Panc1 (cell line): Measurements from ENCODE around the gene DNAJA3. TPM values are rescaled to one million over a fixed set of nuclear protein-coding genes. Genes with fewer than 3 reads are reported as not detected.
"Not testable (repeated sequence)": the region's sequence is repeated elsewhere in the genome, so short reads cannot be mapped to it uniquely, and the experiment has no call there.

Experiments
- ATAC-seq: fragments of 200-7000 bp; cut with Tn5 transposase; 2 replicates; pipeline ENCODE4 v1.9.1; 2020; ENCODE audit warnings: mild to moderate bottlenecking, moderate library complexity
- BruUV-seq: library from RNA; stranded (reverse); fragments of 400-500 nt; replicated peaks from 2 replicates; lab custom pipeline; 2021; lab: Mats Ljungman, UMichigan
- CTCF ChIA-PET: fragments of 300-600 bp; sonication (Branson Sonifier 250); formaldehyde crosslinking; loops from one replicate; lab custom pipeline; 2022; ENCODE audit warnings: antibody characterized with exemption; lab: Charles Lee
- POLR2A ChIA-PET: fragments of 300-600 bp; sonication (Branson Sonifier 250); formaldehyde crosslinking; loops from one replicate; lab custom pipeline; 2022; ENCODE audit warnings: antibody characterized with exemption; lab: Charles Lee
- DNase-seq: peaks from one replicate; pipeline ENCODE4 v3.0.0-alpha.2; 2010; ENCODE audit warnings: low read depth, low spot score
- H3K27ac ChIP-seq: 2 replicates; pipeline ENCODE4 v1.5.1; 2011; ENCODE audit warnings: mild to moderate bottlenecking, low read length, inconsistent platforms
- H3K27me3 ChIP-seq: fragments of 200-500 bp; sonication (Bioruptor generic); 2 replicates; pipeline ENCODE4 v1.6.0; 2014; ENCODE audit warnings: low read length, inconsistent platforms; ENCODE audit not compliant: control insufficient read depth, insufficient read depth
- H3K36me3 ChIP-seq: fragments of 200-500 bp; sonication (Bioruptor generic); 2 replicates; pipeline ENCODE4 v1.5.1; 2014; ENCODE audit warnings: inconsistent platforms, mild to moderate bottlenecking, low read length, moderate library complexity; ENCODE audit not compliant: control insufficient read depth, insufficient read depth
- H3K4me1 ChIP-seq: 2 replicates; pipeline ENCODE4 v1.5.1; 2011; ENCODE audit warnings: inconsistent platforms, mild to moderate bottlenecking, low read length, moderate library complexity; ENCODE audit not compliant: control insufficient read depth, insufficient read depth
- H3K4me3 ChIP-seq, 2 experiments: 2 replicates each; pipeline ENCODE4 v1.5.1; 2011 to 2012; ENCODE audit warnings: low read depth in 2 of 2, low read length in 2 of 2, mild to moderate bottlenecking in 2 of 2, inconsistent platforms in 1 of 2, moderate library complexity in 1 of 2
- H3K9me3 ChIP-seq: fragments of 200-500 bp; sonication (Bioruptor generic); 2 replicates; pipeline ENCODE4 v1.5.1; 2014; ENCODE audit warnings: low read depth, mild to moderate bottlenecking, inconsistent platforms, low read length, moderate library complexity; ENCODE audit not compliant: control insufficient read depth, insufficient read depth
- CTCF ChIP-seq: fragments of 450-650 bp; IDR thresholded peaks from 2 replicates; pipeline ENCODE4 v1.5.1; 2017; ENCODE audit warnings: mild to moderate bottlenecking
- POLR2AphosphoS5 ChIP-seq: IDR thresholded peaks from 2 replicates; pipeline ENCODE4 v1.6.1; 2012; ENCODE audit warnings: mild to moderate bottlenecking, low read depth, low read length, moderate library complexity
- SIN3A ChIP-seq: IDR thresholded peaks from 2 replicates; pipeline ENCODE4 v1.6.1; 2012; ENCODE audit warnings: low read depth, mild to moderate bottlenecking, low read length, moderate library complexity, borderline replicate concordance; ENCODE audit not compliant: insufficient read depth
- TCF7L2 ChIP-seq: IDR thresholded peaks from 2 replicates; pipeline ENCODE4 v1.6.1; 2011; ENCODE audit warnings: mild to moderate bottlenecking, low read depth, low read length, inconsistent platforms
- in situ Hi-C: cut with HindIII; loops from 2 replicates; pipeline ENCODE4 v1.10.0; 2016; ENCODE audit warnings: low sequenced_read_pairs, low pct_unique_long_range_greater_than_20kb
- intact Hi-C: fragments of 100-400 bp; cut with micrococcal nuclease; formaldehyde crosslinking; loops from one replicate; pipeline ENCODE4 v1.10.0; 2022; ENCODE audit not compliant: unreplicated experiment
- total RNA-seq: library from RNA; stranded (reverse); gene quantifications from one replicate; pipeline ENCODE4 v1.2.1, GENCODE V29; 2021; ENCODE audit not compliant: unreplicated experiment
- TF ChIP-seq, protein P1 (sequence below), 2 experiments: IDR thresholded peaks; 2 replicates each; pipeline ENCODE4 v1.6.1; 2011 to 2012; ENCODE audit warnings: low read depth in 2 of 2, control low read depth in 1 of 2, low read length in 1 of 2, mild to moderate bottlenecking in 1 of 2, moderate library complexity in 1 of 2; ENCODE audit not compliant: insufficient read depth in 1 of 2

DNAJA3 gene
- total RNA-seq, 1 experiment from 2014 or later = 68.7 TPM

GRCh38 chr16:4393240-4393600, 32.4 kb upstream of the DNAJA3 start:
- Histone ChIP-seq H3K36me3 (no peaks in the 10 kb centered on the region), H3K27ac (peak overlapping the region; percentile 62), H3K9me3 (no peaks in the 10 kb centered on the region), H3K4me1 (peaks cover 14% of the 10 kb centered on the region), H3K4me3 (no peak overlapping the region), H3K27me3 (no peaks in the 10 kb centered on the region)
- ChIA-PET POLR2A (no interaction called here), CTCF (interaction anchor here (0.6 to 1.0 kb wide), 3 partner anchors 10 to 53 kb away, joined by 4 to 6 read pairs (median 4); no protein-coding TSS in a partner anchor)
- no peak for DNase-seq
- intact Hi-C loops = no loop called here
- ATAC-seq = peak; percentile 18; the same call in 1 of the 2 replicates
- TF ChIP-seq CTCF = no peak
- TF ChIP-seq SIN3A = no peak
- BruUV-seq = no TSS peak
- in situ Hi-C loops = no loop called here

DNA sequence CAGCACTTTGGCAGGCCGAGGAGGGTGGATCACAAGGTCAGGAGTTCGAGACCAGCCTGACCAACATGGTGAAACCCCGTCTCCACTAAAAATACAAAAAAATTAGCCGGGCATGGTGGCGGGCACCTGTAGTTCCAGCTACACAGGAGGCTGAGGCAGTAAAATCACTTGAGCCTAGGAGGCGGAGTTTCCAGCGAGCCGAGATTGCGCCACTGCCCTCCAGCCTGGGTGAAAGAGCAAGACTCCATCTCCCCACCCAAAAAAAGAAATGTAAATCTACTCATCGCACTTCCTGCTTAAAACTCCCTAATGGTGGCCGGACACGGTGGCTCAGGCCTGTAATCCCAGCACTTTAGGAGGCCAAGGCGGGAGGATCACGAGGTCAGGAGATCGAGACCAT, 31.8 kb upstream of the DNAJA3 start:
- H3K27ac ChIP-seq, H3K4me3 ChIP-seq, POLR2A ChIA-PET, BruUV-seq, H3K9me3 ChIP-seq, H3K27me3 ChIP-seq, ATAC-seq, in situ Hi-C loops, H3K36me3 ChIP-seq, intact Hi-C loops, DNase-seq: not testable (repeated sequence)
- peaks cover 14% of the 10 kb centered on the region for H3K4me1 ChIP-seq
- CTCF ChIA-PET = interaction anchor here (0.9 to 1.0 kb wide), 2 partner anchors 9 to 16 kb away, joined by 4 read pairs; no protein-coding TSS in a partner anchor

DNA sequence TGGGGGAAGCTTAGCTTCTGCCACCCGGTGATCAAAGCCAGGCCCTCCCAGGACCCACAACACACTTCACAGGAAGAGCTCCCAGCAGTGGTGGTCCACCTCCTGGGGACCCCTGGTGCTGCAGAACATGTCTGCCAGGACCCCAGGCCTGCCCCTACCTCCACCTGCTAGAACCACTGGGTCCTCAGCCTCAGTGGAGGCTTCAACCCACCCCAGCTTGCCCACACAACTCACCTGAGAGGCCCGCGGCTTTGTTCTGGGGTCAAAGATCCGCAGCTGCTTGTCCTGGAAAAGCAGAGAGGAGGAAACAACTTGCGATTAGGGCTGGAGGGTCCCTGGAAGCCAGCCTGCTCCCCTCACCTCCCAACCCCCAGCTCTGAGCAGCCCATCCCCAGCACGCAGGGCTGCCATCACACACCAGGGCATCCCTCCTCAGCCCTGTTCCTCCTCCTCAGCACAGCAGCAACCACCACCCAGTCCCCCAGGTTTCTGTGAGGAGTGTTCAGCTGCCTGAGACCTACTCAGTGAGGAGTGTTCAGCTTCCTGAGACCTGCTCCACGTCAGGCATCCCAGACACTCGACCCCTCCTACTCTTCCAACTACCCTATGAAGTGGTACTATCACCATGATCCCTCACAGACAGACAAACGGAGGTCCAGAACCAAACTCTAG, 30.5 kb upstream of the DNAJA3 start:
- ChIA-PET POLR2A (no interaction called here), CTCF (no interaction called here)
- intact Hi-C loops = no loop called here
- BruUV-seq = no TSS peak
- no peak overlapping the region for H3K4me3 ChIP-seq
- no peak for DNase-seq
- no peaks in the 10 kb centered on the region for H3K36me3 ChIP-seq
- in situ Hi-C loops = no loop called here
- no peaks in the 10 kb centered on the region for H3K9me3 ChIP-seq
- peaks cover 11% of the 10 kb centered on the region for H3K4me1 ChIP-seq
- TF ChIP-seq POLR2AphosphoS5 (no peak), CTCF (no peak), SIN3A (no peak), TCF7L2 (no peak)
- TF ChIP-seq, protein P1, sequence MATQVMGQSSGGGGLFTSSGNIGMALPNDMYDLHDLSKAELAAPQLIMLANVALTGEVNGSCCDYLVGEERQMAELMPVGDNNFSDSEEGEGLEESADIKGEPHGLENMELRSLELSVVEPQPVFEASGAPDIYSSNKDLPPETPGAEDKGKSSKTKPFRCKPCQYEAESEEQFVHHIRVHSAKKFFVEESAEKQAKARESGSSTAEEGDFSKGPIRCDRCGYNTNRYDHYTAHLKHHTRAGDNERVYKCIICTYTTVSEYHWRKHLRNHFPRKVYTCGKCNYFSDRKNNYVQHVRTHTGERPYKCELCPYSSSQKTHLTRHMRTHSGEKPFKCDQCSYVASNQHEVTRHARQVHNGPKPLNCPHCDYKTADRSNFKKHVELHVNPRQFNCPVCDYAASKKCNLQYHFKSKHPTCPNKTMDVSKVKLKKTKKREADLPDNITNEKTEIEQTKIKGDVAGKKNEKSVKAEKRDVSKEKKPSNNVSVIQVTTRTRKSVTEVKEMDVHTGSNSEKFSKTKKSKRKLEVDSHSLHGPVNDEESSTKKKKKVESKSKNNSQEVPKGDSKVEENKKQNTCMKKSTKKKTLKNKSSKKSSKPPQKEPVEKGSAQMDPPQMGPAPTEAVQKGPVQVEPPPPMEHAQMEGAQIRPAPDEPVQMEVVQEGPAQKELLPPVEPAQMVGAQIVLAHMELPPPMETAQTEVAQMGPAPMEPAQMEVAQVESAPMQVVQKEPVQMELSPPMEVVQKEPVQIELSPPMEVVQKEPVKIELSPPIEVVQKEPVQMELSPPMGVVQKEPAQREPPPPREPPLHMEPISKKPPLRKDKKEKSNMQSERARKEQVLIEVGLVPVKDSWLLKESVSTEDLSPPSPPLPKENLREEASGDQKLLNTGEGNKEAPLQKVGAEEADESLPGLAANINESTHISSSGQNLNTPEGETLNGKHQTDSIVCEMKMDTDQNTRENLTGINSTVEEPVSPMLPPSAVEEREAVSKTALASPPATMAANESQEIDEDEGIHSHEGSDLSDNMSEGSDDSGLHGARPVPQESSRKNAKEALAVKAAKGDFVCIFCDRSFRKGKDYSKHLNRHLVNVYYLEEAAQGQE (IDR thresholded peaks at IDR 0.05; ENCODE audit: insufficient read depth in 1 of 2, low read depth in 2 of 2, low read length in 1 of 2) = no peak
- no peak for ATAC-seq
- no peak overlapping the region for H3K27ac ChIP-seq
- H3K27me3 ChIP-seq = no peaks in the 10 kb centered on the region
